GM21723 (cell line): ENCODE results near the gene CYP21A2.
"Not testable (repeated sequence)": the region's sequence is repeated elsewhere in the genome, so short reads cannot be mapped to it uniquely, and the experiment has no call there.

ENCODE experiments used
- ATAC-seq: cut with Tn5 transposase; IDR thresholded peaks from one replicate; pipeline ENCODE4 v1.9.1; 2021; ENCODE audit warnings: mild to moderate bottlenecking, moderate library complexity; ENCODE audit not compliant: unreplicated experiment

CYP21A2 gene

DNA sequence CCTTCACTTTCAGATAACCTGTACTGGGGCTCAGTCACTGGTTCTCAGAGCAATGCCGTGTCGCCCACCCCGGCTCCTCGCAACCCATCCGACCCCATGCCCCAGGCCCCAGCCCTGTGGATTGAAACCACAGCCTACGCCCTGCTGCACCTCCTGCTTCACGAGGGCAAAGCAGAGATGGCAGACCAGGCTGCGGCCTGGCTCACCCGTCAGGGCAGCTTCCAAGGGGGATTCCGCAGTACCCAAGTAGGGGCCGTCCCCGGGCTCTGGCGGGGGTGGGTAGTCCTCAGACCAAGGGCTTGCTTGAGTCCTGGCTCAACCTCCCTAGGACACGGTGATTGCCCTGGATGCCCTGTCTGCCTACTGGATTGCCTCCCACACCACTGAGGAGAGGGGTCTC, 8.7 kb upstream of the CYP21A2 start:
- ATAC-seq, result not testable (repeated sequence)

DNA sequence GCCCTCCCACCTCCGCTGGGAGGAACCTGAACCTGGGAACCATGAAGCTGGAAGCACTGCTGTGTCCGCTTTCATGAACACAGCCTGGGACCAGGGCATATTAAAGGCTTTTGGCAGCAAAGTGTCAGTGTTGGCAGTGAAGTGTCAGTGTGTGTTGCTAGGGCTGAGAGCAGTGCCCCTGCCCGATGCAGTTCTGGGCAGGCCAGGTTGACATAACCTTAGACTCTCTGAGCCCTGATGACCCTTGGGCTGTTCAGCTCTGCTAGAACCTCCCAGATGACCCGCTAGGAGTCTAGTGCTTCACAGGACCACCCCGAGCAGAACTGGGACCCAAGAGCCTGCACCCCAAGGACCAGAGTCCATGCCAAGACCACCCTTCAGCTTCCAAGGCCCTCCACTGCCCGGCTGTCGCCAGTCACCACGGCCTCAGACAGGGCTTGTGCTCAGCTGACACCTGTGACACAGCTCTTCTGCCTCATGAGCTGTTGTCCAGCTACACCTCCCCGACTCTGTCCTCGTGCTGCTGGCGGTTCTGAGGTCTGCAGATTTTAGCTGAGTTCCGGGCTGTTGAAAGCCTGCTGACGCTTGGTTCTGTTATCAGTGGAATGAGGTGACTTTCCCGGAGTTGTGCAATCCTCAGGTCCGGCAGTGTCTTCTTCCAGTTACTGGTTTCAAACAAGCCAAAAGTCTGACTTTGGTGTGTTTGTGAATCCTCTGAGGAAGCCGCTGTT, 2.8 kb upstream of the CYP21A2 start:
- not testable (repeated sequence) for ATAC-seq

DNA sequence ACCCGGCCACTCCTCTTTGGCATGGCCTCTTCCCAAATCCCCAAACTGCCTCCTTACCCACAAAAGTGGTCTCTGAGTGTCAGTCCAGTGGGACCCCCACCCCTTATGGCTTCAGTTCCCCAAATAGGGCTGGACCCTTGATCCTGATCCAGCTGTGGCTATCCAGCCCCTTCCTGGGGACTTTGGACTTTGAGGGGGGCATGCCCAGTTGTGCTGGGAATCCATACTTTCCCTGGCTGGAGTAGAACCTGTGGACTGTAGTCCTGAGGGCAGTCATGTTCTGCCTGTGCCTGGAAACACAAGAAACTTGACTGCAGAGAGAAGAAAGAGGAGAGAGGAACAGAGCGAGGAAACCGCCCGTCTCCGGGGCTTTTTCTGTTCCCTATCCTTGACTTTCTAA, 1.1 kb upstream of the CYP21A2 start:
- not testable (repeated sequence) for ATAC-seq

DNA sequence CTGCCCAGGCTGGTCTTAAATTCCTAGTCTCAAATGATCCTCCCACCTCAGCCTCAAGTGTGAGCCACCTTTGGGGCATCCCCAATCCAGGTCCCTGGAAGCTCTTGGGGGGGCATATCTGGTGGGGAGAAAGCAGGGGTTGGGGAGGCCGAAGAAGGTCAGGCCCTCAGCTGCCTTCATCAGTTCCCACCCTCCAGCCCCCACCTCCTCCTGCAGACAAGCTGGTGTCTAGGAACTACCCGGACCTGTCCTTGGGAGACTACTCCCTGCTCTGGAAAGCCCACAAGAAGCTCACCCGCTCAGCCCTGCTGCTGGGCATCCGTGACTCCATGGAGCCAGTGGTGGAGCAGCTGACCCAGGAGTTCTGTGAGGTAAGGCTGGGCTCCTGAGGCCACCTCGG, 663 bp downstream of the CYP21A2 start:
- not testable (repeated sequence) for ATAC-seq

DNA sequence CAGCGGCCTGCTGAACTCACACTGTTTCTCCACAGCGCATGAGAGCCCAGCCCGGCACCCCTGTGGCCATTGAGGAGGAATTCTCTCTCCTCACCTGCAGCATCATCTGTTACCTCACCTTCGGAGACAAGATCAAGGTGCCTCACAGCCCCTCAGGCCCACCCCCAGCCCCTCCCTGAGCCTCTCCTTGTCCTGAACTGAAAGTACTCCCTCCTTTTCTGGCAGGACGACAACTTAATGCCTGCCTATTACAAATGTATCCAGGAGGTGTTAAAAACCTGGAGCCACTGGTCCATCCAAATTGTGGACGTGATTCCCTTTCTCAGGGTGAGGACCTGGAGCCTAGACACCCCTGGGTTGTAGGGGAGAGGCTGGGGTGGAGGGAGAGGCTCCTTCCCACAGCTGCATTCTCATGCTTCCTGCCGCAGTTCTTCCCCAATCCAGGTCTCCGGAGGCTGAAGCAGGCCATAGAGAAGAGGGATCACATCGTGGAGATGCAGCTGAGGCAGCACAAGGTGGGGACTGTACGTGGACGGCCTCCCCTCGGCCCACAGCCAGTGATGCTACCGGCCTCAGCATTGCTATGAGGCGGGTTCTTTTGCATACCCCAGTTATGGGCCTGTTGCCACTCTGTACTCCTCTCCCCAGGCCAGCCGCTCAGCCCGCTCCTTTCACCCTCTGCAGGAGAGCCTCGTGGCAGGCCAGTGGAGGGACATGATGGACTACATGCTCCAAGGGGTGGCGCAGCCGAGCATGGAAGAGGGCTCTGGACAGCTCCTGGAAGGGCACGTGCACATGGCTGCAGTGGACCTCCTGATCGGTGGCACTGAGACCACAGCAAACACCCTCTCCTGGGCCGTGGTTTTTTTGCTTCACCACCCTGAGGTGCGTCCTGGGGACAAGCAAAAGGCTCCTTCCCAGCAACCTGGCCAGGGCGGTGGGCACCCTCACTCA, 1.4 kb downstream of the CYP21A2 start:
- ATAC-seq, result not testable (repeated sequence)

DNA sequence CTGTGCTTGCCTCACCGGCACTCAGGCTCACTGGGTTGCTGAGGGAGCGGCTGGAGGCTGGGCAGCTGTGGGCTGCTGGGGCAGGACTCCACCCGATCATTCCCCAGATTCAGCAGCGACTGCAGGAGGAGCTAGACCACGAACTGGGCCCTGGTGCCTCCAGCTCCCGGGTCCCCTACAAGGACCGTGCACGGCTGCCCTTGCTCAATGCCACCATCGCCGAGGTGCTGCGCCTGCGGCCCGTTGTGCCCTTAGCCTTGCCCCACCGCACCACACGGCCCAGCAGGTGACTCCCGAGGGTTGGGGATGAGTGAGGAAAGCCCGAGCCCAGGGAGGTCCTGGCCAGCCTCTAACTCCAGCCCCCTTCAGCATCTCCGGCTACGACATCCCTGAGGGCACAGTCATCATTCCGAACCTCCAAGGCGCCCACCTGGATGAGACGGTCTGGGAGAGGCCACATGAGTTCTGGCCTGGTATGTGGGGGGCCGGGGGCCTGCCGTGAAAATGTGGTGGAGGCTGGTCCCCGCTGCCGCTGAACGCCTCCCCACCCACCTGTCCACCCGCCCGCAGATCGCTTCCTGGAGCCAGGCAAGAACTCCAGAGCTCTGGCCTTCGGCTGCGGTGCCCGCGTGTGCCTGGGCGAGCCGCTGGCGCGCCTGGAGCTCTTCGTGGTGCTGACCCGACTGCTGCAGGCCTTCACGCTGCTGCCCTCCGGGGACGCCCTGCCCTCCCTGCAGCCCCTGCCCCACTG, 2.3 kb downstream of the CYP21A2 start:
- ATAC-seq, result not testable (repeated sequence)

DNA sequence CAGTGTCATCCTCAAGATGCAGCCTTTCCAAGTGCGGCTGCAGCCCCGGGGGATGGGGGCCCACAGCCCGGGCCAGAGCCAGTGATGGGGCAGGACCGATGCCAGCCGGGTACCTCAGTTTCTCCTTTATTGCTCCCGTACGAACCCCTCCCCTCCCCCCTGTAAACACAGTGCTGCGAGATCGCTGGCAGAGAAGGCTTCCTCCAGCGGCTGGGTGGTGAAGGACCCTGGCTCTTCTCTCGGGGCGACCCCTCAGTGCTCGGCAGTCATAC, 2.8 kb downstream of the CYP21A2 start:
- not testable (repeated sequence) for ATAC-seq

DNA sequence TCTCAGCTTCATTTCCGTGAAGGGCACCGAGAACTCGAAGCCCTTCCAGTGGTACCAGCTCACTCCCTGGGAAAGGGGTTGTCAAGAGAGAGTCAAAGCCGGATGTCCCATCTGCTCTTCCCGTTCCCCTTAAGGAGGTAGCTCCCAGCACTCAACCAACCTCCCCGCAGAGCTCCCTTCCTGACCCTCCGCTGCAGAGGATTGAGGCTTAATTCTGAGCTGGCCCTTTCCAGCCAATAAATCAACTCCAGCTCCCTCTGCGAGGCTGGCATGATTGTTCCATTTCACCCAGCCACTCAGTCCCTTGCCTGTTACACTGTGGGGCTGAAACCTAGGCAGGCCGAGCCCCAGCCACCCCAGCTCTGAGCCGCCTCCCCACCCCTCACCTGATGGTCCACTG, 3.2 kb downstream of the CYP21A2 start:
- not testable (repeated sequence) for ATAC-seq

DNA sequence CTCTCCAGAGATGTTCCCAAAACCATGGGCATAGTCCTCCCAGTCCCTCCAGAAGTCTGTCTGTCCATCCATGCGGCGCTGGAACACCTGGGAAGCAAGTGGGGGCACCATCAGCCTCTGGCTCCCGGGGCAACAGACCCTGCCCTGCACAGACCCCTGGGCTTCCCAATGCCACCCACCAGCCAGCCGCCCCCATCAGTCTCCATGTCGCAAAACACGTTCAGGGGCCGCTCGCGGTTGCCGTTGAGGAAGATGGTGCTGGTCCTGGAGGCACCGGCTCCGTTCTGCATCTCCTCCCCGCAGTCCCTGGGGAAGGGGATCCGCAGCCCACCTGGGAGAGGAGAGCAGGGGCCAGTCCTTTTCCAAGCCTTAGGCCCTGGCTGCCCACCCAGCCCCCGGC, 4.1 kb downstream of the CYP21A2 start:
- ATAC-seq, result not testable (repeated sequence)

DNA sequence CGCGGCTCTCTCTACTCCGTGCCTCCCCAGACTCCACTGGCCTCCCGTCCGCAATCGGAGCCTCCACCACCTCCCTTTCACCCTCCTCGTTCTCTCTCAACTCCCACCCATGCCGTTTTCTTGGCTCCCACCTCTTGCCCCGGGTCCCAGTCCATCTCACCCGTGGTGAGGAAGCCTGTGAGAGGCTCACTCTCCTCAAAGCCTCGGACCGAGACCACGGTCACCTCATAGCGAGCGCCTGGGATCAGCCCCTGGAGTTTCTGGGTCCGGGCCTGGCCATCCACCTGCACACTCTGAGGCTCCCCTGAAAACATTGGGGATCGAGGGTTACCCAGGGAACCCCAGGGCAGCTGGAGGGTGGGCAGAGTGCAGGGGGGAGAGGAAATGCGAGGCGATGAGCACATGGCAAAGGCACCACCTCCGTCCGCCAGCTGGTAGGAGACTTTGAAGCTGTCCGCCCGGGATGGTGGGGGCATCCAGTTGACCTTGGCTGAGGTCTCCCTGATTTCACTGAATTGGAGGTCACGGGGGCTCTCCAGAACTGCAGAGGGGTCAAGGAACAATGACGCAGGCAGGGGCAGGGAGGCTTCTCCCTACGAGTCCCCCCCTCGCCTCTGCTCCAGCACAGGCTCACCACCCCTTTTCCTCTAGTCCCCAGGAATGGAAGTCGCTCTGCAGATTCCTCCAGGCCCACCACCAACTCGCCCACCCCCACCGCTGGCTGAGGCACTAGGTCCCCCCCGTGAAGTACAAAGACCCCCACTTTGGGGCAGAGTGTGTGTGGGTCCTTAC, 5.6 kb downstream of the CYP21A2 start:
- not testable (repeated sequence) for ATAC-seq

DNA sequence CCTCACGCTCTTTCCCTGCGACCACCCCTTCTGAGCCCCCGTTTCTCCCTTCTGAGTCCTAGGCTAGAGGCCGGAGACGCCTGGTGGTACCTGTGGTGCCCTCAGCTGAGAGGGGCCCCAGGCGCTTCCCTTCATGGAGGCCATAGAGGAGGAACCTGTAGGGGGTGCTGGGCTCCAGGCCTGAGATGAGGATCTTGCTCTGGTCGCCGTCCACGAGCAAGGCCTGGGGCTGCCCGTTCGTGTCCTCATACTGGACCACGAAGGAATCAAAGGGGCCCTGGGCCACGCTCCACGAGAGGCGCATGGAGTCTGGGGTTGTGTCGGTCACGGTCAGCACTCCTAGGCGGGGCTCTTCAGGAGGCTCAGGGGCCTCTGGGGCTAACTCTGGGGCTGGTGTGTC, 6.7 kb downstream of the CYP21A2 start:
- not testable (repeated sequence) for ATAC-seq

DNA sequence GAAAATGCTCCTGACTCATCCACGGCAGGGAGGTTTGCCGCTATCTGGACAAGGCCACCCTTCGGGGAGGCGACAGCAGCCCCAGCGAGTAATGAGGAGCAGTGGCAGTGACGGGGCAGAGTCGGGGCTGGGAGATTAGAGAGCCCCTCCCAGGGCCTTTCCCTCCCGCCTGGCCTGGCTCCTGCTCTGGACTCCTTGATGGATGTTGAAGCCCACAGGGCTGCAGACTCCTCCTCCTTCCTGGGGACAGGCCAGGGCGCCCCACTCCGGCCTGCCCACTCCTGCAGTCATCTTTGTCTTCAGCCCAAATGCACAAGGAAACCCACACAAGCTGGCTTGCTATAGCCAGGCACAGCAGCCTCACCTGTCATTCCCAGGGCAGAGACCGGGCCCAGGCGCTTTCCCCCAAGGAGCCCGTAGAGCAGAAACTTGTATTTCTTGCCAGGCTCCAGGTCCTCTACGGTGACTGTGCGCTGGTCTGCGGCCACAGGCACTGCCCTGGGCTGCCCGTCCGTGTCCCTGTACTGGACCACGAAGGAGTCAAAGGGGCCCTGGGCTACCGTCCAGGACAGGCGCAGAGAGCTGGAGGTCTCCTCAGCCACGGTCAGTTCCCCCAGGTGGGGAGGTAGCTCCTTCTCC, 7.7 kb downstream of the CYP21A2 start:
- no peak for ATAC-seq

DNA sequence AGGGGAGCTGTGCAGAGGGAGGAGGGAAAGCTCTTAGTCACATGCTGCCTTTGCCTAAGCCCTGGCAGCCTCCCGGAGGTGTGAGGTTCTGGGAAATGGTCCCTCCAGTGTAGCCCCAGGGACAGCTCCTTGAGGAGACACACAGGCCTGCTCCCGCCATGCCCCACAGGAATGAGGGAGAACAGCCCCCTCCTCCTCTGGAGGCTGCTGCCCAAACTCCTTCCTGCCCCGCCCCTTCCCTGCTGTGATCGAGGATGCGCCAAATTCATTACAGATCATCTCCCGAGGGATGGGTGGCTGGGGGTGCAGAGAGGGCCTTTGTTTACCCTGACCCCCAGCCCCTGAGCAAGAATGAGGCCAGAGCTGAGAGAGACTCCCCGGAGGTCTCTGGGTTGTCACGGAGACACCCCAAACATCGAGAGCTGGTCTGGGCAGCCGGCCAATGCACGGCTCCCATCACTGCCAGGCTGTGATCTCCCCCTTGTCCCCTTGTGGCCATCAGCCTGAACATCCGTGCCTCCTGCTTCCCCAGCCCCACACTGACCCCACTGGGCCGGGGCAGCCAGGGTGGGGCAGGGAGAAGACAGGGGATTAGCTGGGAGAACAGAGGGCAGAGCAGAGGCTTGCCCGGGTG, 8.4 kb downstream of the CYP21A2 start:
- ATAC-seq, result no peak

DNA sequence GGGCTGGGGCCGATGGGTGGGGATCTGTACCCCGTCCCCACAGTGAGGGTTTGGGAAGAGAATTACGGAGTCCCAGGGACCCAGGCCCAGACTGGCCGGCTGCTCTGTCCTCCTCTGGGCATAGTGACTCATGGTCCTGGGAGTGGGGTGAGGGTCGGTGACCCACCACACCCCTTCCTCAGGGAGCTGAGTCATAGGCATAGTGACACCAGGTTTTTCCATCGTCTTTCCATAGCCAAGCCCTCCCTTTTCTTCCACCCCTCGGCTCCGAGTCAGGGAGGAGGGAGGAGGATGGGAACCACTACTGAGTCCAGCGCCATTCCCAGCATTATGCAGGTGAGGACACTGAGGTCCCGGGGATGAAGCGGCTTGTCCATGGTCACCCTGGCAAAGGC, 8.9 kb downstream of the CYP21A2 start:
- no peak for ATAC-seq

DNA sequence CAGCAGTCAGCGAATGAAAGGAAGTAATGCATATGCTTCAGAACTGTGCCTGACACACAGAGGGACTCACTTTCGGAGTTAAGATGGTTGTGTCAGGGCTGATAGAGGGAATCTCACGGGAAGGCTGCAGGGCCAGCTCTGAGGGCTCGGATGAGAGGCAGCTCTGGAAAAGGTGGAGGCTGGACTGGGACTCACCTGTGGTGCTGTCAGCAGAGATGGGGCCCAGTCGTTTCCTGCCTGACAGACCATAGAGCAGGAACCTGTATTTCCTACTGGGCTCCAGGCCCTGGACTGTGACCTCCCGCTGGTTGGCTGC, 9.3 kb downstream of the CYP21A2 start:
- ATAC-seq, result no peak

DNA sequence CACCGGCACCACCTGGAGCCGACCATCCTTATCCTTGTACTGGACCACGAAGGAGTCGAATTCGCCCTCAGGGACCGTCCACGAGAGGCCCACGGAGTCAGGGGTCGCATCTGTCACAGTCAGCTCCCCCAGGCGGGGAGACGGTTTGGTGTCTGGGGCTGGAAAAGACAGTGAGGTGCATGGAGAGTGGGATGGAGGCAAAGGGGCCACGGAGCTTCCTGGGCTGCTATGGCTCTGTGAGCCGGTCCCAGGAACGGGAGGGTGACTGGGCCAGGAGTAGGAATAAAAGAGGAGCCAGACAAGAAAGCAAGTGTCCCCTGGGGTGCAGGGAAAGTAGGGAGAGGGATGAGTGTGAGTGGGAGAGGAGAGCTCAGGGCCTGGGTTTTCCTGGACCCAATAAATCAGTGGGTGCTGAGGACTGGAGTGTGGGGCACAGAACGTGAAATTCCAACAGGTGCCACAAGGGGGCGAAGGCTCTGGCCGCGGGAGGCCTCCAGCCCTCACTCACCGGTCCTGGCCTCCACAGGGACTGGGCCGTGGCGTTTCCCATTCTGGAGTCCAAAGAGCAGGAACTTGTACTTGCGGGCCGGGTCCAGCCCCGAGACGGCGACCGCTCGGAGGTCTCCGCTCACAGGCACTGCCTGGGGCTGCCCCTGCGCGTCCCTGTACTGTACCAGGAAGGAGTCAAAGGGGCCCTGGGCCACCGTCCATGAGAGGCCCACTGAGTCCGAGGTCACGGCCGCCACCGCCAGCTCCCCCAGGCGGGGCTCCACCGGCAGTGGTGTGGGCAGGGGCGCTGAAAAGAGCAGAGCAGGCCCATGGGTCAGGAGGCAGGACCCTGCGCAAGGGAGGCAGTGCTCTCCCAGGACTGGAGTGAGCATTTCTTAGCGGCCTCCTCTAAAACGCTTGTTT, 9.9 kb downstream of the CYP21A2 start:
- ATAC-seq, result no peak

DNA sequence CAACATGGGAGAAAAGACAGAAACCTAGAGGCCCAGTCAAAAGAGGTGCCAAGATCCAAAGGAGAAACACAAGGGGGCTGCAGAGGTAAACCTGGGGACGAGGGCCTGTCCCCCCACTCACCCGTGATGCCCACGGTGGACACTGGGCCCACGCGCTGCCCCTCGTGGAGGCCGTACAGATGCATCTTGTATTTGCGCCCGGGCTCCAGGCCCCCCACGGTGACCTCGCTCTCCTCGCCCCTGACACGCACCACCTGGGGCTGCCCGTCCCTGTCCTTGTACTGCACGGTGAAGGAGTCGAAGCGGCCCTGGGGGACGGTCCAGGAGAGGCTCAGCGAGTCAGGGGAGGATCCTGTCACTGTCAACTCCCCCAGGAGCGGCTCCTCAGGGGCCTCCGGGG, 10.9 kb downstream of the CYP21A2 start:
- ATAC-seq, result not testable (repeated sequence)

DNA sequence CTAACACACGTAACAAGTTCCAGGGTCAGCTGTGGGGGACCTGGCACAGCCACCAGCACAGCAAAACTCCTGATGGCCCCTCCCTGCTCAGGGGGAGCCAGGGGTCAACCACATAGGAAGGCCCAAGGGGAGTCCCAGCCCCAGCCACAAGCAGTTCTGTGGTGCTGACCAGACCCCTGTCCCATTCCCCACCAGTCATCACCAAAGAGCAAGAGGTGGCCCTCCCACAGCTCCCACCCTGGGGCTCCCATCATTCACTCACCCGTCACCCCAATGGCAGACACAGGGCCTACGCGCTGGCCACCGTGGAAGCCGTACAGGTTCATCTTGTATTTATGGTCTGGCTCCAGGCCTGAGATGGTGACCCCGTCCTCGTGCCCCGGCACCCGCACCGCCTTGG, 11.5 kb downstream of the CYP21A2 start:
- ATAC-seq, result not testable (repeated sequence)

DNA sequence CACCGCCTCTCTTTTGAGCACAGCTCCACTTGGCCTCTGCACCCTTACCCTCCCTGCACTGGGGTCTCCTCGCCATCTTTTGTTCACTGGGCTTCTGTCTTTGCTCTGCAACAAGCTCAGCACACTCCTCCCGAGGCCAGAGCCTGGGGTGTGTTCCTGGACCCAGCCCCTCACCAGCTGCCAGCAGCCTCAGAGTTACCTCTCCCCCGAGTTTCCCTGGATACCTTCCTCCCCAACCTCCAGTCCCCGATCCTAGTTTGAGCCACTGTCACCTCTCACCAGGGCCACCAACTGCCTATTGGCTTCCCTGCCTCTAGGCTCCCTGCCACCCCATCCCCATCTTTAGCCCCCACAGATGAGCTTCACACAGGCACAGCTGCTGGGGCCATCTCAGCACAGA, 12.3 kb downstream of the CYP21A2 start:
- ATAC-seq, result no peak
